Panc1 (cell line): Measurements from ENCODE around the gene LRRC61.

Experiments used
- POLR2AphosphoS5 ChIP-seq: IDR thresholded peaks from 2 replicates; pipeline ENCODE4 v1.6.1; 2012; ENCODE audit warnings: mild to moderate bottlenecking, low read depth, low read length, moderate library complexity
- TCF7L2 ChIP-seq: IDR thresholded peaks from 2 replicates; pipeline ENCODE4 v1.6.1; 2011; ENCODE audit warnings: mild to moderate bottlenecking, low read depth, low read length, inconsistent platforms
- TF ChIP-seq, protein P1 (sequence below): fragments of 450-650 bp; IDR thresholded peaks from 2 replicates; pipeline ENCODE4 v1.5.1; 2017; ENCODE audit warnings: mild to moderate bottlenecking
- TF ChIP-seq, protein P2 (sequence below), 2 experiments: IDR thresholded peaks; 2 replicates each; pipeline ENCODE4 v1.6.1; 2011 to 2012; ENCODE audit warnings: low read depth in 2 of 2, control low read depth in 1 of 2, low read length in 1 of 2, mild to moderate bottlenecking in 1 of 2, moderate library complexity in 1 of 2; ENCODE audit not compliant: insufficient read depth in 1 of 2

DNA sequence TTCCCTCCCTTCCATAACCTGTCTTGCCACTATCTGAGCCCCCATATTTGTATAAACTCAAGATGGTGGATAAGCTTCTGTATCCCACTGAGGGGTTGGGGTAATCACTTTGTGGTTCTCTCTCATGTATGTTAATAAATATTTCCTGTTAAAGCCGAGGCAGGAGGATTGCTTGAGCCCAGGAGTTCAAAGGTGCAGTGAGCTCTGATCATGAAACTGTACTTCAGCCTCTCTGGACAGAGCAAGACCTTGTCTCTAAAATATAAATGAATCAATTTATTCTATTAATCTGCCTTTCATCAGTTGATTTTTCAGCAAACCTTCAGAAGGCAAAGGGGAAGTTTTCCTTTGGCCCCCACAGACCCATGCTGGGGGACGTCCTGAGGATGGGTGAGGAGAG, 20.1 kb downstream of the LRRC61 start:
- TF ChIP-seq POLR2AphosphoS5 (no peak), TCF7L2 (no peak)
- TF ChIP-seq, protein P1, sequence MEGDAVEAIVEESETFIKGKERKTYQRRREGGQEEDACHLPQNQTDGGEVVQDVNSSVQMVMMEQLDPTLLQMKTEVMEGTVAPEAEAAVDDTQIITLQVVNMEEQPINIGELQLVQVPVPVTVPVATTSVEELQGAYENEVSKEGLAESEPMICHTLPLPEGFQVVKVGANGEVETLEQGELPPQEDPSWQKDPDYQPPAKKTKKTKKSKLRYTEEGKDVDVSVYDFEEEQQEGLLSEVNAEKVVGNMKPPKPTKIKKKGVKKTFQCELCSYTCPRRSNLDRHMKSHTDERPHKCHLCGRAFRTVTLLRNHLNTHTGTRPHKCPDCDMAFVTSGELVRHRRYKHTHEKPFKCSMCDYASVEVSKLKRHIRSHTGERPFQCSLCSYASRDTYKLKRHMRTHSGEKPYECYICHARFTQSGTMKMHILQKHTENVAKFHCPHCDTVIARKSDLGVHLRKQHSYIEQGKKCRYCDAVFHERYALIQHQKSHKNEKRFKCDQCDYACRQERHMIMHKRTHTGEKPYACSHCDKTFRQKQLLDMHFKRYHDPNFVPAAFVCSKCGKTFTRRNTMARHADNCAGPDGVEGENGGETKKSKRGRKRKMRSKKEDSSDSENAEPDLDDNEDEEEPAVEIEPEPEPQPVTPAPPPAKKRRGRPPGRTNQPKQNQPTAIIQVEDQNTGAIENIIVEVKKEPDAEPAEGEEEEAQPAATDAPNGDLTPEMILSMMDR: no peak
- TF ChIP-seq, protein P2, sequence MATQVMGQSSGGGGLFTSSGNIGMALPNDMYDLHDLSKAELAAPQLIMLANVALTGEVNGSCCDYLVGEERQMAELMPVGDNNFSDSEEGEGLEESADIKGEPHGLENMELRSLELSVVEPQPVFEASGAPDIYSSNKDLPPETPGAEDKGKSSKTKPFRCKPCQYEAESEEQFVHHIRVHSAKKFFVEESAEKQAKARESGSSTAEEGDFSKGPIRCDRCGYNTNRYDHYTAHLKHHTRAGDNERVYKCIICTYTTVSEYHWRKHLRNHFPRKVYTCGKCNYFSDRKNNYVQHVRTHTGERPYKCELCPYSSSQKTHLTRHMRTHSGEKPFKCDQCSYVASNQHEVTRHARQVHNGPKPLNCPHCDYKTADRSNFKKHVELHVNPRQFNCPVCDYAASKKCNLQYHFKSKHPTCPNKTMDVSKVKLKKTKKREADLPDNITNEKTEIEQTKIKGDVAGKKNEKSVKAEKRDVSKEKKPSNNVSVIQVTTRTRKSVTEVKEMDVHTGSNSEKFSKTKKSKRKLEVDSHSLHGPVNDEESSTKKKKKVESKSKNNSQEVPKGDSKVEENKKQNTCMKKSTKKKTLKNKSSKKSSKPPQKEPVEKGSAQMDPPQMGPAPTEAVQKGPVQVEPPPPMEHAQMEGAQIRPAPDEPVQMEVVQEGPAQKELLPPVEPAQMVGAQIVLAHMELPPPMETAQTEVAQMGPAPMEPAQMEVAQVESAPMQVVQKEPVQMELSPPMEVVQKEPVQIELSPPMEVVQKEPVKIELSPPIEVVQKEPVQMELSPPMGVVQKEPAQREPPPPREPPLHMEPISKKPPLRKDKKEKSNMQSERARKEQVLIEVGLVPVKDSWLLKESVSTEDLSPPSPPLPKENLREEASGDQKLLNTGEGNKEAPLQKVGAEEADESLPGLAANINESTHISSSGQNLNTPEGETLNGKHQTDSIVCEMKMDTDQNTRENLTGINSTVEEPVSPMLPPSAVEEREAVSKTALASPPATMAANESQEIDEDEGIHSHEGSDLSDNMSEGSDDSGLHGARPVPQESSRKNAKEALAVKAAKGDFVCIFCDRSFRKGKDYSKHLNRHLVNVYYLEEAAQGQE (IDR thresholded peaks at IDR 0.05; ENCODE audit: insufficient read depth in 1 of 2, low read depth in 2 of 2, low read length in 1 of 2): no peak
